Activated T-cell treated with anti-CD3 and anti-CD28 coated beads, Interleukin-2, amount 50 U/mL, for 4 hours (primary cell): ENCODE measurements around the gene MBOAT1. TPM values are rescaled to one million over a fixed set of nuclear protein-coding genes. Genes with fewer than 3 reads are reported as not detected.
A peak's percentile ranks its signal among the peaks of the same experiment; 100 is the strongest.
"Not testable (repeated sequence)": the region's sequence is repeated elsewhere in the genome, so short reads cannot be mapped to it uniquely, and the experiment has no call there.

Experiments
- ATAC-seq, 2 donors: fragments of 200-7000 bp; cut with Tn5 transposase; one replicate each; pipeline ENCODE4 v1.10.0; 2021
- DNase-seq: peaks from one replicate; pipeline ENCODE4 v3.0.0-alpha.2; 2020
- H3K27me3 Mint-ChIP-seq: one replicate; pipeline ENCODE4 v1.8.0; 2021; ENCODE audit warnings: low read depth, mixed read lengths
- H3K36me3 Mint-ChIP-seq: one replicate; pipeline ENCODE4 v1.8.0; 2022; ENCODE audit warnings: mixed read lengths; ENCODE audit not compliant: insufficient read depth
- H3K4me1 Mint-ChIP-seq: one replicate; pipeline ENCODE4 v1.8.0; 2021; ENCODE audit warnings: low read depth, mixed read lengths
- H3K4me3 Mint-ChIP-seq: one replicate; pipeline ENCODE4 v1.8.0; 2021; ENCODE audit warnings: mild to moderate bottlenecking, moderate library complexity, mixed read lengths
- H3K9me3 Mint-ChIP-seq: one replicate; pipeline ENCODE4 v1.8.0; 2021; ENCODE audit warnings: mixed read lengths
- total RNA-seq, 3 donors: library from RNA; stranded (reverse); gene quantifications; one replicate each; pipeline ENCODE4 v1.2.1, GENCODE V29; 2021

Gene MBOAT1
- 1 to 10 TPM; 2.2 to 5.1 (median 4.4) TPM for total RNA-seq

GRCh38 chr6:20212392-20213111, at the start of gene MBOAT1:
Gene MBOAT1 (minus strand): TSS chr6:20212469. CDS start chr6:20212234, 235 bp downstream.
- DNase-seq (peak; percentile 38), ATAC-seq (peak; percentile 85 to 87)
- H3K27me3 Mint-ChIP-seq = no peaks in the 10 kb centered on the region
- no peaks in the 10 kb centered on the region for H3K9me3 Mint-ChIP-seq
- H3K4me1 Mint-ChIP-seq = peaks cover 40% of the 10 kb centered on the region
- no peaks in the 10 kb centered on the region for H3K36me3 Mint-ChIP-seq
- H3K4me3 Mint-ChIP-seq = peak within 1 kb of the TSS; percentile 91

GRCh38 chr6:20261685-20262084, 49.4 kb upstream of the MBOAT1 start:
- Mint-ChIP-seq H3K4me1 (no peaks in the 10 kb centered on the region), H3K36me3 (no peaks in the 10 kb centered on the region), H3K9me3 (no peaks in the 10 kb centered on the region), H3K27me3 (no peaks in the 10 kb centered on the region), H3K4me3 (no peak overlapping the region)
- ATAC-seq (no peak), DNase-seq (no peak)

GRCh38 chr6:20260360-20260759, 48.1 kb upstream of the MBOAT1 start:
- H3K27me3 Mint-ChIP-seq = no peaks in the 10 kb centered on the region

GRCh38 chr6:20259316-20260049, 47.2 kb upstream of the MBOAT1 start:
- no peak overlapping the region for H3K4me3 Mint-ChIP-seq
- no peaks in the 10 kb centered on the region for H3K36me3 Mint-ChIP-seq
- H3K9me3 Mint-ChIP-seq = no peaks in the 10 kb centered on the region
- H3K4me1 Mint-ChIP-seq = no peaks in the 10 kb centered on the region
- ATAC-seq (no peak), DNase-seq (no peak)
- no peaks in the 10 kb centered on the region for H3K27me3 Mint-ChIP-seq

More at GRCh38 chr6:20260360-20260759, 48.1 kb upstream of the MBOAT1 start:
- H3K4me3 Mint-ChIP-seq = no peak overlapping the region
- DNase-seq (no peak), ATAC-seq (no peak)
- H3K4me1 Mint-ChIP-seq = no peaks in the 10 kb centered on the region
- H3K9me3 Mint-ChIP-seq = no peaks in the 10 kb centered on the region
- H3K36me3 Mint-ChIP-seq = no peaks in the 10 kb centered on the region

GRCh38 chr6:20255428-20255827, 43.2 kb upstream of the MBOAT1 start:
- H3K27me3 Mint-ChIP-seq = no peaks in the 10 kb centered on the region
- H3K9me3 Mint-ChIP-seq = no peaks in the 10 kb centered on the region
- H3K4me1 Mint-ChIP-seq = no peaks in the 10 kb centered on the region
- ATAC-seq (no peak), DNase-seq (no peak)
- no peaks in the 10 kb centered on the region for H3K36me3 Mint-ChIP-seq
- no peak overlapping the region for H3K4me3 Mint-ChIP-seq

GRCh38 chr6:20254295-20254694, 42.0 kb upstream of the MBOAT1 start:
- ATAC-seq (no peak), DNase-seq (no peak)
- Mint-ChIP-seq H3K9me3 (no peaks in the 10 kb centered on the region), H3K4me3 (no peak overlapping the region), H3K4me1 (no peaks in the 10 kb centered on the region), H3K27me3 (no peaks in the 10 kb centered on the region), H3K36me3 (no peaks in the 10 kb centered on the region)

- no peaks in the 10 kb centered on the region for H3K4me1 Mint-ChIP-seq
- ATAC-seq (no peak), DNase-seq (no peak)
- no peaks in the 10 kb centered on the region for H3K9me3 Mint-ChIP-seq
- no peak overlapping the region for H3K4me3 Mint-ChIP-seq
- no peaks in the 10 kb centered on the region for H3K36me3 Mint-ChIP-seq
- H3K27me3 Mint-ChIP-seq = no peaks in the 10 kb centered on the region
Observed at GRCh38 chr6:20253021-20253420, 40.8 kb upstream of the MBOAT1 start.

GRCh38 chr6:20252311-20252710, 40.0 kb upstream of the MBOAT1 start:
- Mint-ChIP-seq H3K9me3 (no peaks in the 10 kb centered on the region), H3K4me1 (no peaks in the 10 kb centered on the region), H3K4me3 (no peak overlapping the region), H3K36me3 (no peaks in the 10 kb centered on the region), H3K27me3 (no peaks in the 10 kb centered on the region)
- DNase-seq (no peak), ATAC-seq (no peak)

- no peak for DNase-seq
- Mint-ChIP-seq H3K4me1 (no peaks in the 10 kb centered on the region), H3K9me3 (no peaks in the 10 kb centered on the region), H3K36me3 (no peaks in the 10 kb centered on the region), H3K4me3 (no peak overlapping the region), H3K27me3 (no peaks in the 10 kb centered on the region)
- no peak for ATAC-seq
Observed at GRCh38 chr6:20251525-20251924, 39.3 kb upstream of the MBOAT1 start.

- Mint-ChIP-seq H3K4me3 (no peak overlapping the region), H3K27me3 (no peaks in the 10 kb centered on the region), H3K9me3 (no peaks in the 10 kb centered on the region), H3K36me3 (no peaks in the 10 kb centered on the region), H3K4me1 (no peaks in the 10 kb centered on the region)
- ATAC-seq (no peak), DNase-seq (no peak)
Observed at GRCh38 chr6:20246125-20246524, 33.9 kb upstream of the MBOAT1 start.

- DNase-seq, H3K4me1 Mint-ChIP-seq, H3K27me3 Mint-ChIP-seq, H3K4me3 Mint-ChIP-seq, ATAC-seq, H3K9me3 Mint-ChIP-seq, H3K36me3 Mint-ChIP-seq: not testable (repeated sequence)
Observed at GRCh38 chr6:20244807-20245681, 32.8 kb upstream of the MBOAT1 start.

- Mint-ChIP-seq H3K4me3 (no peak overlapping the region), H3K4me1 (no peaks in the 10 kb centered on the region), H3K9me3 (no peaks in the 10 kb centered on the region), H3K27me3 (no peaks in the 10 kb centered on the region), H3K36me3 (no peaks in the 10 kb centered on the region)
- no peak for DNase-seq
- ATAC-seq = no peak
Observed at GRCh38 chr6:20243288-20243687, 31.0 kb upstream of the MBOAT1 start.

- DNase-seq (no peak), ATAC-seq (no peak)
- H3K4me3 Mint-ChIP-seq = no peak overlapping the region
- H3K27me3 Mint-ChIP-seq = no peaks in the 10 kb centered on the region
- H3K4me1 Mint-ChIP-seq = peaks cover 7% of the 10 kb centered on the region
- no peaks in the 10 kb centered on the region for H3K36me3 Mint-ChIP-seq
- no peaks in the 10 kb centered on the region for H3K9me3 Mint-ChIP-seq
Observed at GRCh38 chr6:20242397-20242796, 30.1 kb upstream of the MBOAT1 start.

GRCh38 chr6:20241102-20241501, 28.8 kb upstream of the MBOAT1 start:
- peaks cover 13% of the 10 kb centered on the region for H3K4me1 Mint-ChIP-seq
- no peaks in the 10 kb centered on the region for H3K36me3 Mint-ChIP-seq
- ATAC-seq = no peak

More at GRCh38 chr6:20241102-20241501, 28.8 kb upstream of the MBOAT1 start:
- no peak for DNase-seq
- Mint-ChIP-seq H3K9me3 (no peaks in the 10 kb centered on the region), H3K27me3 (no peaks in the 10 kb centered on the region), H3K4me3 (no peak overlapping the region)
